GM21619 (cell line): Measurements from ENCODE around the gene RPS15.

ENCODE experiments used
- ATAC-seq: cut with Tn5 transposase; IDR thresholded peaks from one replicate; pipeline ENCODE4 v1.9.1; 2021; ENCODE audit not compliant: unreplicated experiment

Gene RPS15

DNA sequence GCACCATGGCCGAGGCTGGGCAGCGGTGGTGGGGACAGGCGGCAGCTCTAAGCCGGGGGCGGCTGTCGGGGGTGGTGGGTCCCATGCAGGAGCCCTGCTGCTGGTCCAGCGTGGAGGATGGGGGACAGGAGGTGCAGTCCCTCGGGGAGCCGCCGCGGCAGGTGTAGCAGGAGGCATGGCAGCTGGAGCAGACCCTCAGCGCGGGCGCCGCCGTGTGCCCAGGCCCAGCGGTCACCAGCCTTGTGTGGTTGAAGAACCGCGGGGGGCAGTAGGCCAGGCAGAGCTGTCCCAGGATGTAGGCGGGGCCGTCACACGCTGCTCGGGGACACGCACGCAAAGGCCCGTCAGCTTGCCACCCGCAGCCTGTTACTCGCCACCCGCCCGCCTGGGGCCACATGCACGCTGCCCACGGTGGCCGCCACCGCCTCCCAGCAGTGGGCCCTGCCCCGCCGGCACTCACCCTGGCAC lies 43.7 kb downstream of the RPS15 start:
- ATAC-seq: no peak

DNA sequence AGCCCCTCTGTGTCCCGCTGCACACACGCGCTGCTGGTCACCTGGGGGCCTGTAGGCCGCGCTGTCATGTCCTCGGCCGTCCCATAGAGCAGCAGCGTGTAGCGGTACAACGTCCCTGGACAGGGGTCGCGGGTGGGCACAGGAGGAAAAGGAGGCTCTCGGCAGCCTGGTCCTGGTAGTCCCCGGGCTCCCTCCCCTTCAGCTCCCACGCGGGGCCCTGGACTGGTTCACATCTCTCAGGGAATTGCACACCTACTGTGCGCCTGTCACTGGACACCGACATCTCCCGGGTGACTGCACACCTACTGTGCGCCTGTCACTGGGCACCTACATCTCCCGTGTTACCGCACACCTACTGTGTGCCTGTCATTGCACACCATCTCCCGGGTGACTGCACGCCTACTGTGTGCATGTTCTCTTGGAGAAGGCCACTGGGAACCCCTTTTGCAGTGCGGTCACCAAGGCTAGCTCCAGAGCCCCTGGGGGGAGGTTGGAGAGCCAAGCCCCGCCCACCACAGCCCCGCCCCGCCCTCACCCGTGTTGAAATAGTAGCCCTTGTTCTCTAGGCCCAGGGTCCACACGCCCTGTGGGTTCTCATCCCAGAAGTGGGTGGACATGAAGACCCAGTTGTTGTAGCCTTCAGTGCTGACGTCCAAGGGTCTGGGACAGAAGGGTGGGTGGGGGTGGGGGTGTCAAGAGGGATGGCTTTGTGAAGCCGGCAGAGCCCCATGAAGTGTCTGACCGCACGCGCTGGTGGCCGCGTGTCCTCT lies 44.4 kb downstream of the RPS15 start:
- no peak for ATAC-seq

DNA sequence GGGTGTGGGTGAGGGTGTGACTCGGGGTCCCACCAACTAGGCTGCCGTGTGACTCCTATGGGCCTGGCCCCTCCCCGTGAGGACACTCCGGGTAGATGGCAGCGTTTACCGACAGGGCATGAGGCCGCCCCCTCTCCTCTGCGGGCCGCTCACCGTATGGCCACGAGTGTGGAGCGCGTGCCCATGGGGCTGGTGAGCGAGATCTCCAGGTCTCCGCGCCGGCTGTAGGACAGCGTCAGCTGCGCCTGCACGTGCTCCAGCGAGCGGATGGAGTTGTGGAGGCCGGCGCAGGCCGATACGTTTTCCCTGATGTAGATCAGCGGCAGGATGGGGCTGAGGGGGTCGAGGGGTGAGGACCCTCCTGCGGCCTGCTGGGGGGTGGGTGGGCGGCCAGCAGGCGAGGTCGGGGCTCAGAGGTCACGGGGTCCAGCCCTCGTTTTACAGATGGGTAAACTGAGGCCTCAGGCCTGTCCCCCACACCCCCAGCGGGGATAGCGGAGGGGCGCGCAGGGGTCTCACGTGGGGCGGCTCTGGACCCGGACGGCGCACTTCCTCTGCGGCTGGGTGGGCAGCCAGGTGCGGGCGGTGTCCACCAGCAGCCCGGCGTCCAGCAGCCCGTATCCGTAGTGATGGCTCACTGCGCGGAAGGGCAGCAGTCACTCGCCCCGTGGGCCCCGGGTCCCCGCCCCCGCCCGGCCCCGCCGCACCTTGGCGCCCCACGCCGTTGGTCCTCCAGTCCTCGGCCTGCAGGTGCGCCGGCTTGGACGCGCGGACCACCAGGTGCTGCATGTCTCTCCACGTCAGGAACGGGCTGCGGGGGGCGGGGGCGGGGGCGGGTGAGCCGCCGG lies 45.2 kb downstream of the RPS15 start:
- no peak for ATAC-seq

DNA sequence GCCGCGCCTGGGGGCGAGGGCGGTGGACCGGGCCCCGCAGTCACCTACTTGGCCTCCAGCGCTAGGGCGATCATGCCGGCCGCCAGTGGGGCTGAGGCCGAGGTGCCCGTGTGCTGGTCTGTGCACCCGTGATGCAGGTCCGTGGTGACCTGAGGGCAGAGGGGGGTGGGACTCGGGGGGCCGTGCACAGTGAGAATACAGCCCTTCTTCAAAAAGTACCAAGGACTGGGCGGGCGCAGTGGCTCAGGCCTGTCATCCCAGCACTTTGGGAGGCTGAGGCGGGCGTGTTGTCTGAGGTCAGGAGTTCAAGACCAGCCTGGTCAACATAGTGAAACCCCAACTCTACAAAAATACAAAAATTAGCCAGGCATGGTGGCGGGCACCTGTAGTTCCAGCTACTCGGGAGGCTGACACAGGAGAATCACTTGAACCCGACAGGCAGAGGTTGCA lies 45.8 kb downstream of the RPS15 start:
- ATAC-seq: no peak

DNA sequence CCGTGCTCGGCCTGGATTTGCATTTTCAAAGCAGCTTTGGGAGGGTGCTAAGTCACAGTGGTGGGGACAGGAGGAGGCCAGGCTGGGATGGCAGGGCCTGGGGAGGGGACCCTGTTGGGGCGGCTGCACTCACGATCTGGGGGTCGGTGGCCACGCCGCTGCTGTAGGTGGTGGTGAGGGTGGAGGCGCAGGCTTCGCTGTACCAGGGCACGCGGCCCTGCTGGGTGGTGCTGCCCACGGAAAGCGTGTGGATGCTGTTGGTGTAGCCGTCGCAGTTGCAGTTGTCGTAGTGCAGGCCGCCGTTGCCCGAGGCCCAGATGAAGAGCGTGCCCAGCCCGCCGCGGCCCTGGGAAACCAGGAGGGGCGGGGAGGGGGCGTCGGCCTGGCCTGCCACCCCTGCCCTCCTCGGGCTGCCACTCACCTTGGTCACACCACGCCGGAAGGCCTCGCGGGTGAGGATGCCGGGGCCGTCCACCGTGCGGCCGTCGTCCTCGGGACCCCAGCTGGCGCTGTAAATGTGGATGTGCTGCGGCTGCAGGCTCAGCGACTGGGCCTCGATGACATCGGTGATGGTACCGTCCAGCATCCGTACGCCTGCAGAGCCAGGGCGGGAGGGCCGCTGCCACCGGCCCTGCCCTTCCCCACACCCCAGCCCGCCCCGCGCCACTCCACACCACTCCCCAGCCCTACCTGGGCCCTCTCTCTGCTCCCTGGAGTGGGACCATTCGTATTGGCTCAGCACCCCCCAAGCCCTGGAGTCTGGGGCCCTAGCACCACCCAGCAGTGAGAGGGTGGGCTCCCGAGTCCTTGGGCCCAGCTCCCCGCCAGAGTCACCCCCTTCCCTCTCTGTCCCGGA lies 48.8 kb downstream of the RPS15 start:
- ATAC-seq: no peak

DNA sequence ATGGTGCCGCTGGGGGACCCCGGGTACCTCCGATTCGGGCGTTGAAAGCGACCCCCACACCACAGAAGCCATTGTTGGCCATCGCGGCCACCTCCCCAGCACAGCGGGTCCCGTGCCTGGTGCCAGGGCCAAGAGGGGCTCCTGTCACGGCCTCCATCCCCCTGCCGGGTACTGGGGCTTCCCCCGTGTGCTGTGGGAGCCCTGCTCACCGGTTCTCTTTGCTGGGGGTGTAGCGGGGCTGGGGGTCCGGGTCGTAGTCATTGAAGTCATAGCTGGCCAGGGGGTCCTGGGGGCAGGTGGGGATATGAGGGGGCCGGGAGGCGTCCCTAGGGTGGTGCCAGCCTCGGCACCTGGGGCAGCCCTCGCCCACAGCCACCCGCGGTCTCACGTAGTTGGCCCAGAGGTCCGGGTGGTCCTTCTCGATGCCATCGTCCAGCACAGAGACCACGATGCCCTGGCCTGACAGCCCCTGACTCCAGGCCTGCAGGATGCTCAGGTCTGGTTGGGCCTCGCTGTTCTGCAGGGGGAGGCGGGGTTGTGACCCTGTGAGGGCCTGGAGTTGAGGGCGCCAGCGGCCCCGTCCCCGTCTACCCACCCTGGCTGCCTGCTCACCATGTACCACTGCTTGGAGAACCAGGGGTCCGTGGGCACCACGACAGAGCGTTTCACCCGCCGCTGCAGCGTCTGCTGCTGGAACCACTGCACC lies 49.5 kb downstream of the RPS15 start:
- ATAC-seq: no peak

DNA sequence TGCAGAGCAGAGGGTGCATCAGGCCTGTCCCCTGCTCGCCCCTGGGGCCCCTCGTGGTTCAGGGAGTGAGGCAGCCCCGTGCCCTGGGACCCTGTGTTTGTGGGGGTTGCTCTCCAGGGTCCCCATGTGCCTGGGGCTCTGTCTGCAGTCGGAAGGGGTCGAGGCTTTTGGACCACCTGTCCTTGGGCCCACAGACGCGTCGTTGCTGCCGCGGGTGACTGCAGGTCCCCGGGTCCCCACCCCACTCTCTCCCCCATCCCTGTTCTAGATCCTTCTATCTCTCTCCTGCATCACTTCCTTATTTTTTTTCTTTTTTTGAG lies 50.0 kb downstream of the RPS15 start:
- ATAC-seq: no peak

DNA sequence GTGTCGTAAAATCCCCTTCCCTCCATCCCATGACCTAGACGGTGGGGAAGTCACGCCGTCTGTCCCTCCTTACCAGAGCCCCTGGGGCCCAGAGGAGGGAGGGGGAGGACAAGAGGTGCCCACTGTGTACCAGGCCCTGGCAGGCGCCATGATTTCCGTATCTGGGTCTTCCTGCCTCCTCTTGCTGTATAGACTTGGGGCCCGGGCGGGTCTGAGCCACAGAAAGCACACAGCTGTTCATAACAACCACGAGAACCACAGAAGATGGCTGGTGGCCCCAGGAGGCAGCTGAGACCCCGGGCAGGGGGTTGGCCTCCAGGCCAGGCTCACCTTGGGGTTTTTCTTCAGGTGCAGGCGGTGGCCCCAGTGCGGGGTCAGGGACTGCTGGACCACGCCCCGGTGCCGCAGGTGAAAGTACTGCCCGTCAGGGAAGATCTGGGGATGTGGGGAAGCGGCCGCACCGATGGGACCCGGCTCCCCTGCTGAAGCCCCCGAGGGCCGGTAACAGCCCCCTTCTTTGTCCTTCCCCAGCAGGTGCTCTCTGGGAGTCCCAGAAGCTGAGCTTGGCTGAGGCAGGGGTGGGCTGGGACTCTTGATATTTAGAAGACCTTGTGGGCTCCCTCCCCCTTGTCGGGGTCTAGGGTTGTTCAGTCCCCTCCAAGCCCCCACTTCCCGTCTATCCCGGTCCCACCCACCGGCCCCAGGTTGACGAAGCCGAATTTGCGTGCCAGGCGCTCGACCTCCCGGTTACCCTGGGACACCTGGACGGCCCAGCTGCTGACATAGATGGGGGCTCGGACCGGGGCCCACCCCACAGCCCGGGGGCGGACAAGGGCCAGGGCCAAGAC lies 51.5 kb downstream of the RPS15 start:
- ATAC-seq: no peak
